ENCODE data around the gene RCC1.

RCC1 gene

GRCh38 chr1:28480308-28480707 lies 25.5 kb upstream of the RCC1 start:
- POLR2A ChIA-PET, result no interaction called here
- TF ChIP-seq SUZ12 (IDR thresholded peaks at IDR 0.05) (no peak), SP1 (IDR thresholded peaks at IDR 0.05) (no peak), ZNF384 (IDR thresholded peaks at IDR 0.05) (no peak), NFRKB (IDR thresholded peaks at IDR 0.05) (no peak), CTBP1 (IDR thresholded peaks at IDR 0.05; ENCODE audit: borderline replicate concordance) (no peak), LEF1 (IDR thresholded peaks at IDR 0.05; ENCODE audit: borderline replicate concordance) (no peak), HDGF (IDR thresholded peaks at IDR 0.05; ENCODE audit: borderline replicate concordance) (no peak)
- TF ChIP-seq, protein P1, sequence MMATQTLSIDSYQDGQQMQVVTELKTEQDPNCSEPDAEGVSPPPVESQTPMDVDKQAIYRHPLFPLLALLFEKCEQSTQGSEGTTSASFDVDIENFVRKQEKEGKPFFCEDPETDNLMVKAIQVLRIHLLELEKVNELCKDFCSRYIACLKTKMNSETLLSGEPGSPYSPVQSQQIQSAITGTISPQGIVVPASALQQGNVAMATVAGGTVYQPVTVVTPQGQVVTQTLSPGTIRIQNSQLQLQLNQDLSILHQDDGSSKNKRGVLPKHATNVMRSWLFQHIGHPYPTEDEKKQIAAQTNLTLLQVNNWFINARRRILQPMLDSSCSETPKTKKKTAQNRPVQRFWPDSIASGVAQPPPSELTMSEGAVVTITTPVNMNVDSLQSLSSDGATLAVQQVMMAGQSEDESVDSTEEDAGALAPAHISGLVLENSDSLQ (IDR thresholded peaks at IDR 0.05), result no peak
- CTCF ChIA-PET, result interaction anchor here (0.7 kb wide), 1 partner anchor 14 kb away, joined by 3 read pairs; no protein-coding TSS in a partner anchor
- DNase-seq (ENCODE audit: extremely low spot score), result no peak

DNA sequence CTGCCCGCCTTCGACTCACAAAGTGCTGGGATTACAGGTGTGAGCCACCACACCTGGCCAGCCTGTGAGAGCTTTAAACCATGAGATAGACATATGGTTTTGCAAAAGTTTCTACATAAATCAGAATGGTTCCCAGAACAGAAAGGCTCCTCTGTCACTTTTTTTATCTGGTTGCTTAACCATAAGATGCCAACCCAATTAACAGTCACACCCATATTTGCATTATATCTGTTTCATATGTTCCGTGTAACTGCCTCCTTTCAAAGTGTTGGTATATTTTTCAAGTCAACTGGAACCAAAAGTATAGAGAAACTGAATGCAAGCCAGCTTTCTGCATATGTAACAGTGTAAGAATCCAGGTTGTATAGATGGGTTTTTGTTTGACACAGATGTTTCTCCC lies 23.7 kb upstream of the RCC1 start:
- DNase-seq (ENCODE audit: extremely low spot score), result no peak
- ChIA-PET POLR2A (no interaction called here), CTCF (no interaction called here)
- TF ChIP-seq FOXM1 (IDR thresholded peaks at IDR 0.05; ENCODE audit: borderline replicate concordance) (no peak), NFRKB (IDR thresholded peaks at IDR 0.05) (no peak), SP1 (IDR thresholded peaks at IDR 0.05) (no peak), L3MBTL2 (conservative IDR thresholded peaks at IDR 0.05) (no peak), LEF1 (IDR thresholded peaks at IDR 0.05; ENCODE audit: borderline replicate concordance) (no peak), FOXK2 (IDR thresholded peaks at IDR 0.05) (no peak)

DNA sequence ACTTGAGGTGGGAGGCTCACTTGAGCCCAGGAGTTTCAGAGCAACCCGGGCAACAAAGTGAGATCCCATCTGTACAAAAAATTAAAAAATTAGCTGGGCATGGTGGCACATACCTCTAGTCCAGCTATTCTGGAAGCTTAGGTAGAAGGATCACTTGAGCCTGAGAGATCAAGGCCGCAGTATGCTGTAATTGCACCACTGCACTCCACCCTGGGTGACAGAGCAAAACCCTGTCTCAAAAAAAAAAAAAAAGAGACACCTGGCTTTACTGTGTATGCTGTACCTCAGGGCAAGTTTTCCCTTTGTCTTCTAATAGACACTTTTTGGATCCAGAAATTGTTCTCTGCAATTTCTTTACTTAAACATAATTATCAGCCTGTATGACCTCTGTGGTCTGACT lies 23.1 kb upstream of the RCC1 start:
- ChIA-PET POLR2A (no interaction called here), CTCF (interaction anchor here (0.7 kb wide), 1 partner anchor 138 kb away, joined by 4 read pairs; no protein-coding TSS in a partner anchor)
- no peak for DNase-seq (ENCODE audit: extremely low spot score)
- TF ChIP-seq NFRKB (IDR thresholded peaks at IDR 0.05) (no peak), L3MBTL2 (conservative IDR thresholded peaks at IDR 0.05) (no peak), CTBP1 (IDR thresholded peaks at IDR 0.05; ENCODE audit: borderline replicate concordance) (no peak), ARNT (IDR thresholded peaks at IDR 0.05) (no peak), SP1 (IDR thresholded peaks at IDR 0.05) (no peak)

GRCh38 chr1:28494737-28495136 lies 11.1 kb upstream of the RCC1 start:
- DNase-seq (ENCODE audit: extremely low spot score), result no peak
- ChIA-PET POLR2A (interaction anchor here (1.3 kb wide), 1 partner anchor 11 kb away, joined by 5 read pairs; the partner anchor contains the start of gene RCC1), CTCF (interaction anchor here (0.6 kb wide), 2 partner anchors 15 to 135 kb away, joined by 3 to 4 read pairs; no protein-coding TSS in a partner anchor)
- TF ChIP-seq, protein P1 (IDR thresholded peaks at IDR 0.05), result no peak
- TF ChIP-seq ZNF384 (IDR thresholded peaks at IDR 0.05), result no peak
- no peak for TF ChIP-seq BHLHE40 (IDR thresholded peaks at IDR 0.05; ENCODE audit: borderline replicate concordance)
- TF ChIP-seq SUZ12 (IDR thresholded peaks at IDR 0.05), result no peak
- TF ChIP-seq FOXM1 (IDR thresholded peaks at IDR 0.05; ENCODE audit: borderline replicate concordance), result no peak
- TF ChIP-seq LEF1 (IDR thresholded peaks at IDR 0.05; ENCODE audit: borderline replicate concordance), result no peak
- TF ChIP-seq NFRKB (IDR thresholded peaks at IDR 0.05), result no peak
- TF ChIP-seq ELF4 (IDR thresholded peaks at IDR 0.05), result no peak

GRCh38 chr1:28499553-28499952 lies 6.3 kb upstream of the RCC1 start:
- ChIA-PET POLR2A (no interaction called here), CTCF (interaction anchor here (0.5 kb wide), 1 partner anchor 17 kb away, joined by 3 read pairs; no protein-coding TSS in a partner anchor)
- TF ChIP-seq SUZ12 (IDR thresholded peaks at IDR 0.05) (no peak), FOXA1 (IDR thresholded peaks at IDR 0.05) (no peak), NFRKB (IDR thresholded peaks at IDR 0.05) (no peak), ELF4 (IDR thresholded peaks at IDR 0.05) (no peak), FOXM1 (IDR thresholded peaks at IDR 0.05; ENCODE audit: borderline replicate concordance) (no peak), CTBP1 (IDR thresholded peaks at IDR 0.05; ENCODE audit: borderline replicate concordance) (no peak)
- TF ChIP-seq, protein P1 (IDR thresholded peaks at IDR 0.05), result no peak
- DNase-seq (ENCODE audit: extremely low spot score), result no peak

DNA sequence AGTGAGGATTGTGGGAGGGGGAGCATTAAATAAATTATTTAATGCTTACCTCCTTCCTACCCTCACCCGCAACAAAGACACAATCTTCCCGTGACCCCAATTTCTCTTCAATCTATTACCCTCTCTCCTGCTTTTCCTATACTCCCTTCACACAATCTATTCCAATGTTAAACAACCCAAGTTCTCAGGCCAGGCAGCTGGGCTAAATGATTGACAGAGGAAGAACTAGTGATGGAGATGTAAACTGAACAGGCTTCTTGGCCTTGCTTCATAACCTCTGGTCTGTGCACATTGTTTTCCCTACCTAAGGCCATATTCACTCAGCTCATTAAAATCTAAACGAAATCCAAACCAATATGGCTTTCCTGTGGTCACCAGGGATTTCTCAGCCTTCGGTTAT lies 3.9 kb upstream of the RCC1 start:
- no peak for DNase-seq (ENCODE audit: extremely low spot score)
- POLR2A ChIA-PET, result no interaction called here
- CTCF ChIA-PET, result no interaction called here
- TF ChIP-seq, protein P1 (IDR thresholded peaks at IDR 0.05), result peak; percentile 85
- TF ChIP-seq HDGF (IDR thresholded peaks at IDR 0.05; ENCODE audit: borderline replicate concordance), result no peak

DNA sequence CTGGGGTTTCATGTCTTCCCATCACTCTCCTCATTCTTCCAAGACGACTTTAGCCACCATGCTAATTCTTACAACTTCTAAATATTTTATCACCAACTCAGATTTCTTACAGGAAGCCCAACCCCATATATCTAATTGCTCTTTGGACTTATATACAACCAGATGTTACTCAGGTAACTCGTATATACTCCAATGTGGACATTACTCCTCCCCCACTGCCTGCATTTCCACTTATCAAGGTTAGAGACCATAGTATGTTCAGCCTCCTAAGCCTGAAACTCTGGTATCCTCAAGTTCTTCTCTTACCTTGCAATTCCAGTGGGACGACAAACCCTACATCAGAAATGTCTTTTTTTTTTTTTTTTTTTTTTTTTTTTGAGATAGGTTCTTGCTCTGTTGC lies 2.7 kb upstream of the RCC1 start:
- CTCF ChIA-PET, result no interaction called here
- no peak for DNase-seq (ENCODE audit: extremely low spot score)
- peak; percentile 59 for TF ChIP-seq ZNF384 (IDR thresholded peaks at IDR 0.05)
- no peak for TF ChIP-seq FOXM1 (IDR thresholded peaks at IDR 0.05; ENCODE audit: borderline replicate concordance)
- no peak for TF ChIP-seq CTBP1 (IDR thresholded peaks at IDR 0.05; ENCODE audit: borderline replicate concordance)
- TF ChIP-seq L3MBTL2 (conservative IDR thresholded peaks at IDR 0.05), result no peak
- POLR2A ChIA-PET, result interaction anchor here (0.8 kb wide), 1 partner anchor 8 kb away, joined by 3 read pairs; no protein-coding TSS in a partner anchor

Measured in HEK293T (cell line).